OCI-LY7 (cell line): ENCODE measurements around the gene CKM. TPM values are rescaled to one million over a fixed set of nuclear protein-coding genes. Genes with fewer than 3 reads are reported as not detected.

ENCODE experiments used
- BruUV-seq: library from RNA; stranded (reverse); fragments of 400-500 nt; replicated peaks from 2 replicates; lab custom pipeline; 2021; lab: Mats Ljungman, UMichigan
- CTCF ChIA-PET: fragments of 300-600 bp; sonication (Branson Sonifier 250); formaldehyde crosslinking; loops from one replicate; lab custom pipeline; 2022; ENCODE audit warnings: antibody characterized with exemption; ENCODE audit not compliant: unreplicated experiment; lab: Charles Lee
- POLR2A ChIA-PET: fragments of 300-600 bp; sonication (Branson Sonifier 250); formaldehyde crosslinking; loops from one replicate; lab custom pipeline; 2022; ENCODE audit warnings: antibody characterized with exemption; lab: Charles Lee
- DNase-seq: peaks from one replicate; pipeline ENCODE4 v3.0.0-alpha.2; 2015; ENCODE audit warnings: low spot score
- H2AFZ ChIP-seq: fragments of 200-600 bp; sonication (generic), shearing (Covaris generic); 2 replicates; pipeline ENCODE4 v1.6.1; 2014; ENCODE audit warnings: mild to moderate bottlenecking, antibody characterized with exemption, low read length, moderate library complexity
- H3K27ac ChIP-seq: fragments of 200-600 bp; sonication (generic); 2 replicates; pipeline ENCODE4 v1.5.1; 2014; ENCODE audit warnings: mixed run types, low read depth, mild to moderate bottlenecking, moderate library complexity, low read length, inconsistent platforms; ENCODE audit not compliant: poor library complexity, severe bottlenecking
- H3K36me3 ChIP-seq: fragments of 200-600 bp; sonication (generic); 2 replicates; pipeline ENCODE4 v1.6.1; 2014; ENCODE audit warnings: mild to moderate bottlenecking, antibody characterized with exemption, low read length, moderate library complexity, mixed read lengths; ENCODE audit not compliant: insufficient read depth
- H3K4me1 ChIP-seq: fragments of 200-600 bp; sonication (generic); 2 replicates; pipeline ENCODE4 v1.5.1; 2014; ENCODE audit warnings: mild to moderate bottlenecking, low read length; ENCODE audit not compliant: insufficient read depth, poor library complexity, severe bottlenecking
- H3K4me2 ChIP-seq: fragments of 200-600 bp; sonication (generic); 2 replicates; pipeline ENCODE4 v1.6.1; 2014; ENCODE audit warnings: mild to moderate bottlenecking, low read length
- H3K4me3 ChIP-seq: fragments of 200-600 bp; sonication (generic); 2 replicates; pipeline ENCODE4 v1.5.1; 2014; ENCODE audit warnings: mild to moderate bottlenecking, low read depth, low read length; ENCODE audit not compliant: poor library complexity, severe bottlenecking
- H3K79me2 ChIP-seq: fragments of 200-600 bp; sonication (generic); 2 replicates; pipeline ENCODE4 v1.6.1; 2016; ENCODE audit warnings: low read depth, mild to moderate bottlenecking, low read length, moderate library complexity, mixed read lengths; ENCODE audit not compliant: insufficient read depth
- H3K9me2 ChIP-seq: fragments of 200-600 bp; sonication (generic); 2 replicates; pipeline ENCODE4 v1.6.1; 2016; ENCODE audit warnings: mild to moderate bottlenecking, low read length, mixed read lengths; ENCODE audit not compliant: insufficient read depth
- H3K9me3 ChIP-seq: fragments of 200-600 bp; sonication (generic); 2 replicates; pipeline ENCODE4 v1.6.1; 2014; ENCODE audit warnings: mild to moderate bottlenecking, mixed run types, low read length, mixed read lengths
- H4K20me1 ChIP-seq: fragments of 200-600 bp; sonication (generic); 2 replicates; pipeline ENCODE4 v1.6.1; 2014; ENCODE audit warnings: mild to moderate bottlenecking, antibody characterized with exemption, low read length, moderate library complexity, mixed read lengths; ENCODE audit not compliant: insufficient read depth
- CTCF ChIP-seq: fragments of 200-600 bp; sonication (generic); conservative IDR thresholded peaks from 2 replicates; pipeline ENCODE4 v1.5.1; 2014; ENCODE audit warnings: mild to moderate bottlenecking, antibody characterized with exemption, low read length, moderate library complexity, mixed read lengths
- EZH2phosphoT487 ChIP-seq: fragments of 200-600 bp; sonication (generic); IDR thresholded peaks from 2 replicates; pipeline ENCODE4 v1.6.1; 2018; ENCODE audit warnings: low read depth, borderline replicate concordance, mild to moderate bottlenecking, mixed run types, antibody characterized with exemption, low read length, moderate library complexity, mixed read lengths
- intact Hi-C: fragments of 100-400 bp; cut with micrococcal nuclease; formaldehyde crosslinking; loops from one replicate; pipeline ENCODE4 v1.10.0; 2022; ENCODE audit not compliant: unreplicated experiment
- total RNA-seq, 2 experiments: library from RNA; depleted of rRNA in 1 of 2; stranded (reverse); fragments of >200 nt in 1 of 2; shearing (Covaris generic) in 1 of 2; gene quantifications; 2 replicates each; pipeline ENCODE4 v1.2.3, GENCODE V29; 2014 to 2022

Gene CKM
- total RNA-seq, 2 experiments from 2014 or later = not detected

DNA sequence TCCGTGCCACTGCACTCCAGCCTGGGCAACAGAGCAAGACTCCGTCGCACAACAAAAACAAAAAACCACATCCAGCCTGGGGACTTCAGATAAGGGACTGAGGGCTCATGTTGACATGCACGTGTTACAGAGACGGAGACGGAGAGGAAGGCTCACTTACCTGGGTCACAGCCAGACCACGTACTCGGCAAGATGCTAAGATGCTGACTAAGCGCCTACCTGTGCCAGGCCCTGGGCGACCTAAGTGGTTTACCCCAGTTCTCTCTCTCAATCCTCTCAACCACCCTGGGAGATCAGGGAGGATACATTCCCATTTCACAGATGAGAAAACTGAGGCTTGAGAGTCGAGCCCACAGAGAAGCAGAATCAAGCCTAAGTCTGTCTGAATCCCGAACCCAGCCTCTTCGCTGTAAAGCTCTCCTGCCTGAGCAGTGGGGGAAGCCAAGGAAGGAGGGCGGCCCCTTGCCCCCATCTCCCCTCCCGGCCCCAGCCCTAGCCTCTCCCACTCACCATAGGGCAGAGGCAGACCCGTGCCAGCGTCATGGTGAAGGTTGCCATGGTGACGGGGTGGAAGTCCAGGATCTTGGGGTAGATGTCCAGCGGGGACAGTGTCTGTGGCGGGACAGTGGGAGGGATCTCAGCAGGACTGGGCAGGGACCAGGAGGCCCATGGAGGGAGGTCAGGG lies 34.2 kb upstream of the CKM start:
- no peak overlapping the region for H3K27ac ChIP-seq
- no peaks in the 10 kb centered on the region for H3K4me1 ChIP-seq
- no peak for DNase-seq
- no peaks in the 10 kb centered on the region for H3K9me2 ChIP-seq
- H4K20me1 ChIP-seq = no peaks in the 10 kb centered on the region
- no peak overlapping the region for H2AFZ ChIP-seq
- BruUV-seq = no TSS peak
- intact Hi-C loops = no loop called here
- peaks cover 29% of the 10 kb centered on the region for H3K36me3 ChIP-seq
- H3K4me3 ChIP-seq = no peak overlapping the region
- H3K9me3 ChIP-seq = no peaks in the 10 kb centered on the region
- no peak overlapping the region for H3K4me2 ChIP-seq
- TF ChIP-seq CTCF (no peak), EZH2phosphoT487 (no peak)
- CTCF ChIA-PET = no interaction called here
- no peaks in the 10 kb centered on the region for H3K79me2 ChIP-seq
- POLR2A ChIA-PET = no interaction called here

DNA sequence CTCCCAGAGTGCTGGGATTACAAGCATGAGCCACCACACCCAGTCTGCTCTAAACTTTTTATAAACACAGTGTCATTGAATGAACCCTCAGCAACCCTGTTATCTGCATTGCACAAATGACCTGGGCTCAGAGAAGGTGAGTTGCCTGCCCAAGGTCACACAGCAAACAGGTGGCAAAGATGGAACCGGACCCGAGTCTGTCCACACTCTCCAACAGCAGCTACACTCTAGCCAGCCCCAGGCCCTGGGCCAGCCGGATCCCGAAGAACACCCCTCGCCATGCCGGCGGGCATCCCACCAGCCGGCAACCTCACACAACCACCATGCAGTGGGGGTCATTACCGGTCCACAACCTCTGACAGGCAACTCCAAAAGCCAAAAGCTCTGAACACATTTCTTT lies 33.2 kb upstream of the CKM start:
- ChIA-PET POLR2A (no interaction called here), CTCF (no interaction called here)
- Histone ChIP-seq H3K4me2 (no peak overlapping the region), H3K79me2 (no peaks in the 10 kb centered on the region), H3K9me2 (no peaks in the 10 kb centered on the region), H2AFZ (no peak overlapping the region), H3K9me3 (no peaks in the 10 kb centered on the region), H4K20me1 (no peaks in the 10 kb centered on the region), H3K27ac (no peak overlapping the region), H3K4me1 (no peaks in the 10 kb centered on the region), H3K36me3 (peaks cover 20% of the 10 kb centered on the region), H3K4me3 (no peak overlapping the region)
- BruUV-seq = no TSS peak
- DNase-seq = no peak
- intact Hi-C loops = no loop called here
- TF ChIP-seq CTCF (no peak), EZH2phosphoT487 (no peak)

DNA sequence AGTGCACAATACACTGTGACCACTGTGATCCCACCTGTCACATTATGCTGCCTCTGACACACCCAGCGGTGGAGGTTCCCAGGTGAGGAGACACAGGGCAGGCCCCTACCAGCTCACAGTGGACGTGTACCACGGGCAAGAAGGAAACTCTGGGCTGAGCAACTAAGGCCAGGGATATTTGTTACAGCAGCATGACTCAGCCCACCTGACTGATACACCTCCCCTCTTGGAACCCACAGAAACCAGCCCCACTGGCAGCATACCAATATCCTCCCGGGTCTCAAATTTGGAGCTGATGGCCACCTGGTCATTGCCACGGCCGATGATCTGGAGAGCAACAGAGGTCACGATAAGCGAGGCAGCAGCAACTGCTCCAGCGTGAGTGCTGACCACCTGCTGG lies 32.7 kb upstream of the CKM start:
- CTCF ChIA-PET = interaction anchor here (0.6 kb wide), 1 partner anchor 71 kb away, joined by 4 read pairs; no protein-coding TSS in a partner anchor
- BruUV-seq = no TSS peak
- H3K4me2 ChIP-seq = no peak overlapping the region
- TF ChIP-seq CTCF (no peak), EZH2phosphoT487 (no peak)
- H3K36me3 ChIP-seq = peaks cover 20% of the 10 kb centered on the region
- H3K79me2 ChIP-seq = no peaks in the 10 kb centered on the region
- H4K20me1 ChIP-seq = no peaks in the 10 kb centered on the region
- H2AFZ ChIP-seq = no peak overlapping the region
- no peak overlapping the region for H3K4me3 ChIP-seq
- no peaks in the 10 kb centered on the region for H3K9me3 ChIP-seq
- POLR2A ChIA-PET = interaction anchor here (0.6 kb wide), 1 partner anchor 1420 kb away, joined by 3 read pairs; the partner anchor contains the start of gene ZNF45
- no peak for DNase-seq
- H3K9me2 ChIP-seq = no peaks in the 10 kb centered on the region
- no peaks in the 10 kb centered on the region for H3K4me1 ChIP-seq
- H3K27ac ChIP-seq = no peak overlapping the region
- intact Hi-C loops = no loop called here
